Jurkat, Clone E6-1 (cell line): Measurements from ENCODE around the gene SLC28A1.

Experiments
- DNase-seq: peaks from one replicate; pipeline ENCODE4 v3.0.0-alpha.2; 2011; ENCODE audit warnings: low read depth, low spot score
- H3K4me3 ChIP-seq: 2 replicates; pipeline ENCODE4 v1.5.1; 2011; ENCODE audit warnings: mild to moderate bottlenecking, low read length, control low read depth, moderate library complexity

The SLC28A1 gene

GRCh38 chr15:84951736-84952135 lies 67.3 kb downstream of the SLC28A1 start:
- no peak overlapping the region for H3K4me3 ChIP-seq
- DNase-seq: no peak

DNA sequence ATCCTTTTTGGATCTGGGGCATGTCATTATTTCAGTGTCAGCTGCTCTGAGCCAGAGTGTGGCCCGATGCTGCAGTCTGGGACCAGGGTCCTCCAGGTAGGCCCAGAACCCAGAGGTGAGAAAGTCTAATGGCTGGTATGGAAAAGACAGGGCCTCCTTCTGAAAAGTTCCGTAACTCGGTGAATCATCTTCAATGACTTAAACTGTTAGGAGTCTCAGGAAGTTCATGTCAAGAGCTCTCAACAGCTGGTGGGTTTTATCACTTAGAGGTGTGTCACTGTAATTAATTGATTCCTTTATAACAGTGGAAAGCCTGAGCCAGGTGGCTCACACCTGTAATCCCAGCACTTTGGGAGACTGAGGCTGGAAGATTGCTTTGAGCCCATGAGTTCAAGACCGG lies 68.7 kb downstream of the SLC28A1 start:
- no peak overlapping the region for H3K4me3 ChIP-seq
- DNase-seq: no peak

GRCh38 chr15:84953726-84954125 lies 69.3 kb downstream of the SLC28A1 start:
- no peak for DNase-seq

DNA sequence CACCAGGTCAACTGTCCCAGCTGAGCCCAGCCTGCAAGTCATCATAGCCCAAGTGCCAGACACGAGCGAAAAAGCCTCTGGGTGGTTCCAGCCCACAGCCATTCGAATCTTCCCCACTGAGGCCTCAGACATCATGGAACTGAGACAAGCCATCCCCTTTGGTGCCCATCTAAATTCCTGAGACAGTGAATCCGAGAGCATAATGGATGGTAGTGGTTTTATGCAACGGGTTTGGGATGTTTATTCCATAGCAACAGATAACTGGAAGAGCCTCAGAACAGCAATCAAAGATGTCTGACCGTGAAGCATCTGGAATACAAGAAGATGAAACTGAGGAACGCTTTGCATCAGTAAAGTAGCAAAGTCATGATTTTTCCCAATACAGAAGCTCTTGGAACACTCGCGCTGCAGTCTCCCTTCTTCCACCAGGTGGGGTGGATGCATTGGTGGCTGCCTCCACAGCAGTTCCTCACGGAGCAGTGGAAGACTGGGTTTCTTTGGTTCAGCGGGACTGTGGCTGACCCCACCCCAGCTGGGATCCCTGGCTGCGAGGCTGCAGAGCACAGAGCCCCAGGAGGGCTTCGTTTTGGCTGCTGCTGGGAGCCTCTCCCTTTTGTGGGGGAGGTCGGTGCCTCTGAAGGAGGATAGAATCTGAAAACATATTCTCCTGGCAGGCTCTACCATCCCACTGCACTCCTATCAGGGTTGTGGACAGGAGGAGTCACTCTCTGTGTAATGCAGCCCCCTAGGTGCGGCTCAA lies 70.8 kb downstream of the SLC28A1 start:
- DNase-seq: peak; percentile 24
- no peak overlapping the region; the same call in 1 of the 2 replicates for H3K4me3 ChIP-seq

More at GRCh38 chr15:84953726-84954125, 69.3 kb downstream of the SLC28A1 start:
- no peak overlapping the region for H3K4me3 ChIP-seq

GRCh38 chr15:84956199-84956598 lies 71.7 kb downstream of the SLC28A1 start:
- no peak overlapping the region for H3K4me3 ChIP-seq
- no peak for DNase-seq

- no peak overlapping the region for H3K4me3 ChIP-seq
These were observed 76.1 kb downstream of the SLC28A1 start for GRCh38 chr15:84960391-84961113.

GRCh38 chr15:84961114-84961452 lies 76.6 kb downstream of the SLC28A1 start:
- DNase-seq: no peak
- H3K4me3 ChIP-seq: no peak overlapping the region

More at GRCh38 chr15:84960391-84961113, 76.1 kb downstream of the SLC28A1 start:
- no peak for DNase-seq

DNA sequence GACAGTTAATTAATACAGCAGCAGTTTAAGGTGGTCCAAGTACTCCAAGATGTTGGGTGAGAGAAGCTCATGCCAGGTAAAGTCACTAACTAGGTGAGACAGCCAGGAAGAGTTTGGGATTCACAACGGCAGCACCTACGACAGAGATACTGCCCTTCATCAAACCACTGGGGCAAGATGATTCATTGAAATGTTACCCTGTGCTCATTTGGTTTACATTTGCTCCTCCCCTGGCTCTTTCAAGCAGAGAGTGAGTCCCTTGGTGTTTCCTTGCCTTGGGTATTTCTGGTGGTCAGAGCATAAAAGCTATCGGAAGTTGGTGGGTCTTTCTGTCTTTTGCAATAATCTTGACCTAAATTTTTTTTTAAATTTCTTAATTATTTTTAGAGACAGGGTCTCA lies 77.2 kb downstream of the SLC28A1 start:
- H3K4me3 ChIP-seq: no peak overlapping the region
- no peak for DNase-seq

GRCh38 chr15:84962955-84963354 lies 78.5 kb downstream of the SLC28A1 start:
- H3K4me3 ChIP-seq: no peak overlapping the region
- no peak for DNase-seq

DNA sequence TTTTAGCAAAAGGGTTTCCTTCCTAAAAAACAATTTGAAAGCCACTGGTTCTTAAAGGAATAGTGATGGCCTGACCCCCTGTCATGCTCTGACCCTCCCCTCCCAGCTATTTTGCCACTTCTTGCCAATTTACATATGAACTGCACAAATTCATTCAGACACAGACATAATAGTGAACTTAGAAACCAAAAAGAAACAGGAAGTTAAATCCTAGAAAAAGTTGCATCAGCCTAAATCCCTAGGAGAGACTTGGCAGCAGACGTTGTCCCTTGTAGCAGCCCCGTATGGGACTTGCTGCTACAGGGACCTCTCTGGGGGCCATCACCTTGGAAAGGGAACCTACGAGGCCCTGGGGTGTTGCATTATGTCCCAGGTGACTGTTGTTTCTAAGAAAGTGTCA lies 82.9 kb downstream of the SLC28A1 start:
- H3K4me3 ChIP-seq: no peak overlapping the region
- no peak for DNase-seq

GRCh38 chr15:84968301-84968700 lies 83.8 kb downstream of the SLC28A1 start:
- H3K4me3 ChIP-seq: no peak overlapping the region
- DNase-seq: no peak

DNA sequence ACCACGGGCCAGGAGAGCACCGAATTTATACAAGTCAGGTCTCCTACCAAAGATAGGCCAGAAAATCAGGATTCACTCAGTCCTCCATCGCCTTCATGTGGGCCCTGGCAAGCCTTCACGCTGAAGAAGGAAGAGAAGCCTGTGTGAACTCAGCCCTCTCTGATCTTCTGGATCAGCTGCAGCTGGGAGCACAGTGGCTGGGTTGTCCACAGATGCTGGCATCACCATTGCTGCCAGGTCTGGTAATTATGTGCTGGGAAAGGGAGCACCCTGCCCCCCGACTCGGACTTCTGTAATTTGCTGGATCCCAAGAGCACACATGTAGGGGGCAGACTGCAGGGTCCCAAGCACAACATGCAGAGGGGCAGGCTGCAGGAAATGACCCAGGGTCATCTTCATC lies 84.8 kb downstream of the SLC28A1 start:
- no peak overlapping the region for H3K4me3 ChIP-seq
- DNase-seq: no peak

- H3K4me3 ChIP-seq: no peak overlapping the region
- no peak for DNase-seq
These were observed 86.4 kb downstream of the SLC28A1 start for GRCh38 chr15:84970843-84971242.

DNA sequence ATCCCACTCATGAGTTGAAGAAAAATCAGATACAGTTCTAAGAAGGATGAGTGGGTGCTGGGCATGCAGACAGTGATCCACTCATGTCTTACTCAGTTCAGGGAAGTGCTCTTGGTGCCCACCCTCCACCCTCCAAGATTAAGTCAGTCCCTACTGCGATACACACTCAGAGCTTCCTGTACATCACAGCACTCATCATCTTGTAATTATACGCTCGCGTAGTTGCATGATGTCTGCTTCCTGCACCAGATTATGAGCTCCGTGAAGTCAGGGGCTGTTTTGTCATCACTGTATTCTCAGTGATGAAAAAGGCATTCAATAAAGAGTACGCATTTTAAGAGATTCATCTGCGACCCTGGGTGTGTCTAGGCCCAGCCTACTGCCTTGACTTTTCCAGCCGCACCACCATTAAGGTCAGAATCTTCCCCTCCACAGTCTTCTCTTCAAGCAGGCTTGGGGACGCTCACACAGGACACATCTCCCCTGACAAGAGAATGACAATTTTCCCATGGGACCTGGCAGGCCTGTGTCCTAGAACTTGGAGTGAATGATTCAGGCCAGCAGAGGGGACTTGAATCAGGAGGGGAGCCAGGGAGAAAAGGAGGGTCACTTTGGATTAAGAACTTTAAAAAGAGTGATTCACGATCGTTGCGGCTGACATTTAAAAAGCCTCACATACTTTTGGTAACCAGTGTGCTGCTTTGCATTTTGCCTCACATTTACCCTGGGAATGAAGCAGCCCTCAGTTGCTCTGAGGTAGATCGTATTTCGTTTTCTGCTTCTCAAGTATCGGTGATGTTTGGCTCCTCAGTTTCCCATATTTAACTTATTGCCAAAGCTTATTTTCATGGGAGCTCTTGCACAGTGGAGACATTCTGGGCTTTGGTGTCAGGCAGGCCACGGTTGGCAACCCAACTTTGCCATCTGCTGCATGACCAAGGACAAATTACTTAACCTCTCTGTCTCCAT lies 89.3 kb downstream of the SLC28A1 start:
- no peak for DNase-seq
- no peak overlapping the region for H3K4me3 ChIP-seq

GRCh38 chr15:84975871-84976351 lies 91.4 kb downstream of the SLC28A1 start:
- no peak for DNase-seq
- no peak overlapping the region for H3K4me3 ChIP-seq

DNA sequence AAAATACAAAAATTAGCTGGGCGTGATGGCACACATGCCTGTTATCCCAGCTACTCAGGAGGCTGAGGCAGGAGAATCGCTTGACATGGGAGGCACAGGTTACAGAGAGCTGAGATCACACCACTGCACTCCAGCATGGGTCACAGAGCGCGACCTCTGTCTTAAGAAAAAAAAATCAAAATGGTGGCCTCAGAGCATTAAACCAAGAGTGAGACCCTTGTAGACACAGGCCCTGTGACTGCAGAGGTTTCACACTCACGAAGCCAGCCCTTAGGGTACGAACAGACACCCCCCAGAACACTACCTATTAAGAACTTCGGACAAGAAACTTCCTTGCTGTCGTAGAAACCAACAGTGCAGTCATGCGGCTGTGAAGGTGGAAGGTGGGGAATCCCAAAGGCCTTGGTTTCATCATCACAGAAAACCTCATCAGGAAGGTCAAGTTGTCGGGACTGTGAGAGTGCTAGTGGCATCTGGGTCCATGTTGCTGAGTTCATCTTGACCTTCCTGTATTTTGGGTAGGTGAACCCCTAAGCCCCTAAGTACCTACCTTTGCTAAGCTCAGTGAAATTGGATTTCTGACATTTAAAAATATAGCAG lies 92.4 kb downstream of the SLC28A1 start:
- DNase-seq: no peak
- H3K4me3 ChIP-seq: no peak overlapping the region

- DNase-seq: no peak
- H3K4me3 ChIP-seq: peak overlapping the region; percentile 77
These were observed 95.2 kb downstream of the SLC28A1 start for GRCh38 chr15:84979651-84980050.

DNA sequence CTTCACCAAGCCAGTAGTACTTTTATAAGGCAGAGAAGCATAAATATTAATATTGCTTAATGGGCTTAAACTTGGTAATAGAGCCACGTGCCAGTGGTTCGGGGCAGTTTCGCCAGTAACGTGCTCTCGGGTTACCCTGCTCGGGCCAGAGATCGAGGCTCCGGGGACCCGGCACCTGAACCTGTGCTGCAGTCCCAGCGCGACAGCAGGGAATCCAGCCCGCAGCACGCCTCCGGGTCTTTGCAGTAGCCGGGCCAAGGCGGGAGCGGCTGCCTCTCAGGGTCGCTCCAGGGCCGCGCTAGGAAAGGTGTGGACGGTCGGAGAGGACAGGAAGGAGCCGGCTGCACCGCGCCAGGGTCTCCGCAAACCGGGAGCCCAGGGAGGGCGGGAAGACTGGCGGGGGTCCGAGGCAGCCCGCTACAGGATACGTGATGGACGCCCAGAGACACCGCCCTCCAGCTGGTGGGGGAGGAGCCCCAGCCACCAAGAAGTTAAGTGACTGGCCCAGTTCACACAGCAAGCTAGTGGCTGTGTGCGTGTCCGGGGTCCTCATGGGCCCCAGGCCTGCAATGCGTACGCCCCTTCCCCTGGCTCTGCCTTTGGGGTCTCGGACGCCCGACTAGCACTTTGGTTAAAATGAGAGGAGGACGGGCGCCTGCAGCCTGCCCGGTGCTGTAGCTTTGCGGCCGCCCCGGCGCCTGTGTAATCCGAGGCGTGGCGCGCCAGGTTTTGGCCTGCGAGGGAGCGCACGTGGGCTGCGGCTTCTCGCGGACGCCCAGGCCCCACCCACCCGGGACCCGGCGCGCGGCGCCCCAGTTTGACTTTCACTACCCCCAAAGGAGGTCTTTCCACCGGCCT lies 96.0 kb downstream of the SLC28A1 start:
- H3K4me3 ChIP-seq: peak overlapping the region; percentile 77
- DNase-seq: peak; percentile 67
